Gastroesophageal sphincter (tissue), 4 donors: ENCODE measurements around the gene SPI1. TPM values are rescaled to one million over a fixed set of nuclear protein-coding genes. Genes with fewer than 3 reads are reported as not detected.

ENCODE experiments used
- ATAC-seq: fragments of 150-250 bp; one replicate; pipeline ENCODE4 v1.9.1; 2016; ENCODE audit warnings: mild to moderate bottlenecking, moderate library complexity
- H3K27ac ChIP-seq, 4 donors: fragments of 200-600 bp; sonication (generic) in 3 of 4; 1 replicate in 3 of 4; 2 replicates in 1 of 4; pipeline ENCODE4 v1.5.1; 2016 to 2019
- H3K27me3 ChIP-seq: fragments of 200-600 bp; sonication (generic); one replicate; pipeline ENCODE4 v1.5.1; 2019
- H3K36me3 ChIP-seq, 2 donors: fragments of 200-600 bp; sonication (generic); one replicate each; pipeline ENCODE4 v1.5.1; 2019; ENCODE audit warnings: control low read depth in 1 of 2
- H3K4me1 ChIP-seq, 3 donors: fragments of 200-600 bp; sonication (generic); 1 replicate in 2 of 3; 2 replicates in 1 of 3; pipeline ENCODE4 v1.5.1; 2016 to 2019; ENCODE audit warnings: control low read depth in 2 of 3
- H3K4me3 ChIP-seq, 2 donors: fragments of 200-600 bp; sonication (generic); one replicate each; pipeline ENCODE4 v1.5.1; 2019; ENCODE audit warnings: mild to moderate bottlenecking in 1 of 2, moderate library complexity in 1 of 2
- H3K9me3 ChIP-seq, 3 donors: fragments of 200-600 bp; sonication (generic); one replicate each; pipeline ENCODE4 v1.5.1; 2017 to 2019; ENCODE audit warnings: control low read depth in 2 of 3
- EP300 ChIP-seq: sonication (generic); formaldehyde crosslinking; IDR thresholded peaks from one replicate; pipeline ENCODE4 v1.6.1; 2017; ENCODE audit warnings: antibody characterized with exemption, mild to moderate bottlenecking
- POLR2A ChIP-seq, 2 donors: fragments of 450-650 bp; IDR thresholded peaks; one replicate each; pipeline ENCODE4 v1.6.1; 2017; ENCODE audit warnings: antibody characterized with exemption in 2 of 2, mild to moderate bottlenecking in 2 of 2, moderate library complexity in 1 of 2
- POLR2AphosphoS5 ChIP-seq: sonication (generic); formaldehyde crosslinking; IDR thresholded peaks from one replicate; pipeline ENCODE4 v1.6.1; 2017; ENCODE audit warnings: antibody characterized with exemption
- WGBS, 2 donors: methylation state at CpG; one replicate each; pipeline ENCODE4 v1.1.5; 2018; ENCODE audit warnings: low coverage in 1 of 2; 5-methylcytosine and 5-hydroxymethylcytosine counted together
- total RNA-seq, 4 donors: library from RNA; depleted of rRNA; stranded (reverse); fragments of >200 nt; gene quantifications; one replicate each; pipeline ENCODE4 v1.1.0, GENCODE V29; 2016
- TF ChIP-seq, protein P1 (sequence below), 4 experiments: fragments of 200-600 bp in 2 of 4; fragments of 450-650 bp in 2 of 4; sonication (generic) in 1 of 4; IDR thresholded peaks; one replicate each; pipeline ENCODE4 v1.5.1; 2017 to 2019; ENCODE audit warnings: antibody characterized with exemption in 4 of 4, mild to moderate bottlenecking in 2 of 4, moderate library complexity in 2 of 4

The SPI1 gene
- total RNA-seq, 4 donors from 2014 or later = 4.2 to 32.4 (median 14.7) TPM

GRCh38 chr11:47352556-47352955 is 25.8 kb downstream of the SPI1 start, which contains the start of gene MYBPC3:
TSS of gene MYBPC3 (minus strand) at chr11:47352702. CDS start at chr11:47352647, 55 bp downstream.
- no peaks in the 10 kb centered on the region for H3K27me3 ChIP-seq
- H3K36me3 ChIP-seq = no peaks in the 10 kb centered on the region
- no peaks in the 10 kb centered on the region for H3K9me3 ChIP-seq
- no peak within 1 kb of the TSS for H3K4me3 ChIP-seq
- no peak within 1 kb of the TSS for H3K27ac ChIP-seq
- ATAC-seq = no peak
- TF ChIP-seq EP300 = no peak
- TF ChIP-seq, protein P1, sequence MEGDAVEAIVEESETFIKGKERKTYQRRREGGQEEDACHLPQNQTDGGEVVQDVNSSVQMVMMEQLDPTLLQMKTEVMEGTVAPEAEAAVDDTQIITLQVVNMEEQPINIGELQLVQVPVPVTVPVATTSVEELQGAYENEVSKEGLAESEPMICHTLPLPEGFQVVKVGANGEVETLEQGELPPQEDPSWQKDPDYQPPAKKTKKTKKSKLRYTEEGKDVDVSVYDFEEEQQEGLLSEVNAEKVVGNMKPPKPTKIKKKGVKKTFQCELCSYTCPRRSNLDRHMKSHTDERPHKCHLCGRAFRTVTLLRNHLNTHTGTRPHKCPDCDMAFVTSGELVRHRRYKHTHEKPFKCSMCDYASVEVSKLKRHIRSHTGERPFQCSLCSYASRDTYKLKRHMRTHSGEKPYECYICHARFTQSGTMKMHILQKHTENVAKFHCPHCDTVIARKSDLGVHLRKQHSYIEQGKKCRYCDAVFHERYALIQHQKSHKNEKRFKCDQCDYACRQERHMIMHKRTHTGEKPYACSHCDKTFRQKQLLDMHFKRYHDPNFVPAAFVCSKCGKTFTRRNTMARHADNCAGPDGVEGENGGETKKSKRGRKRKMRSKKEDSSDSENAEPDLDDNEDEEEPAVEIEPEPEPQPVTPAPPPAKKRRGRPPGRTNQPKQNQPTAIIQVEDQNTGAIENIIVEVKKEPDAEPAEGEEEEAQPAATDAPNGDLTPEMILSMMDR (IDR thresholded peaks at IDR 0.05) = no peak
- no peak for TF ChIP-seq POLR2AphosphoS5
- TF ChIP-seq POLR2A (IDR thresholded peaks at IDR 0.05) = no peak
- 76% methylated on average over 3 of the region's 5 CpGs; no CpG with 5 or more reads in 1 of the 2 donors for WGBS, 2 donors
- peaks cover 0 to 20% (median 0%) of the 10 kb centered on the region in 3 donors for H3K4me1 ChIP-seq

- Histone ChIP-seq H3K27me3 (no peaks in the 10 kb centered on the region), H3K36me3 (no peaks in the 10 kb centered on the region), H3K27ac (no peak overlapping the region), H3K4me3 (no peak overlapping the region), H3K4me1 (peaks cover 0 to 20% (median 0%) of the 10 kb centered on the region in 3 donors), H3K9me3 (no peaks in the 10 kb centered on the region)
- 71 to 73% methylated on average over 3 to 11 of the region's 29 CpGs for WGBS, 2 donors
- ATAC-seq = no peak
- no peak for TF ChIP-seq EP300
- no peak for TF ChIP-seq POLR2AphosphoS5
- TF ChIP-seq POLR2A (IDR thresholded peaks at IDR 0.05) = no peak
- TF ChIP-seq, protein P1 (IDR thresholded peaks at IDR 0.05) = no peak
Observed at GRCh38 chr11:47351156-47352126, 26.9 kb downstream of the SPI1 start.

DNA sequence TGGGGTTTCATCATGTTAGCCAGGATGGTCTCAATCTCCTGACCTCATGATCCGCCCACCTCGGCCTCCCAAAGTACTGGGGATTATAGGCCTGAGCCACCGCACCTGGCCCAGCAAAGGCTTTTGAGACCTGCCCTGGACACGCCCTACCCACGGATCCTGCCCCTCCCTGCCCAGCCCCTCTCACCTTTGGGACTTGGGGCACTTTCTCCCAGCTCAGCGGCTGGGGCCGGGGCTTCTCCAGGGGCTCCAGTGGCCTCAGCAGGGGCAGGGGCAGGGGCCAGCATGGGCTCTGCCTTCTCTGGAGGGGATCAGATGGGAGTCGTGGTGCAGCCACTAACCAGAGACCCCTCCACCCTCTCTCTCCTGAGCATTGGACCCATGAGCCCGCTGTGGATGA is 28.0 kb downstream of the SPI1 start:
- H3K9me3 ChIP-seq = no peaks in the 10 kb centered on the region
- H3K4me1 ChIP-seq = peaks cover 0 to 10% (median 0%) of the 10 kb centered on the region in 3 donors
- H3K4me3 ChIP-seq = no peak overlapping the region
- TF ChIP-seq, protein P1 (IDR thresholded peaks at IDR 0.05) = no peak
- TF ChIP-seq POLR2AphosphoS5 (no peak), POLR2A (IDR thresholded peaks at IDR 0.05) (no peak), EP300 (no peak)
- no peaks in the 10 kb centered on the region for H3K36me3 ChIP-seq
- 80% methylated on average over 1 of the region's 9 CpGs; no CpG with 5 or more reads in 1 of the 2 donors for WGBS, 2 donors
- no peaks in the 10 kb centered on the region for H3K27me3 ChIP-seq
- no peak for ATAC-seq
- no peak overlapping the region for H3K27ac ChIP-seq

DNA sequence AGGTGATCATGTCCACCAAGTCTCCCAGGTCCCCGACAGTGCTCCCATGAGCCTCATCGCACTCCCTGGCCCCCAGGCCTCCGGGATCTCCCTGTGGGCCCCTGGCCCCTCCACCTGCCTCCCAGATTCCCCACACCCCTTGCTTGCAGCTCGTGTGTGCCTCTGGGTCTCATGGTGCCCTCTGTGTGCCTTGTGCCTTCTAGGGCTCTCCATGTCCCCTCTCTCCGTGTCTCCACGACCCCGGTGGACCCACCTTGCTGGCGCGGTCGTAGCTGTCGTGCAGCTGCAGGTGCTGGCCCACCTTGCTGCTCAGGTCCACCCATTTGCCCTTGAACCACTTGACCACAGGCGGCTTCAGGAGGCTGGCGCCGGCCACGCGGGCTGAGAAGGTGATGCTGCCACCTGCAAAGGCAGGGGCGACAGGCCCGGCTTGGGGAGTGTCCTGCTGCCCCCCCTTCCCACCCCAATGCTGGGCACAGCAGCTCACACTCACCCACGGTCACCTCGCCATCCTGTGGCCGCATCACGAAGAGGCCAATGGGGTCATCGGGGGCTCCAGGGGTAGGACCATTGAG is 28.7 kb downstream of the SPI1 start:
- no peaks in the 10 kb centered on the region for H3K27me3 ChIP-seq
- WGBS, 2 donors = 90 to 100% methylated on average over 1 to 2 of the region's 23 CpGs
- H3K4me3 ChIP-seq = no peak overlapping the region
- H3K4me1 ChIP-seq = peaks cover 0 to 3% (median 0%) of the 10 kb centered on the region in 3 donors
- no peaks in the 10 kb centered on the region for H3K9me3 ChIP-seq
- no peak for ATAC-seq
- no peak overlapping the region for H3K27ac ChIP-seq
- TF ChIP-seq EP300 (no peak), POLR2AphosphoS5 (no peak), POLR2A (IDR thresholded peaks at IDR 0.05) (no peak)
- TF ChIP-seq, protein P1 (IDR thresholded peaks at IDR 0.05) = no peak
- no peaks in the 10 kb centered on the region for H3K36me3 ChIP-seq
